ENCODE results near the gene PCDH17.

PCDH17 gene

DNA sequence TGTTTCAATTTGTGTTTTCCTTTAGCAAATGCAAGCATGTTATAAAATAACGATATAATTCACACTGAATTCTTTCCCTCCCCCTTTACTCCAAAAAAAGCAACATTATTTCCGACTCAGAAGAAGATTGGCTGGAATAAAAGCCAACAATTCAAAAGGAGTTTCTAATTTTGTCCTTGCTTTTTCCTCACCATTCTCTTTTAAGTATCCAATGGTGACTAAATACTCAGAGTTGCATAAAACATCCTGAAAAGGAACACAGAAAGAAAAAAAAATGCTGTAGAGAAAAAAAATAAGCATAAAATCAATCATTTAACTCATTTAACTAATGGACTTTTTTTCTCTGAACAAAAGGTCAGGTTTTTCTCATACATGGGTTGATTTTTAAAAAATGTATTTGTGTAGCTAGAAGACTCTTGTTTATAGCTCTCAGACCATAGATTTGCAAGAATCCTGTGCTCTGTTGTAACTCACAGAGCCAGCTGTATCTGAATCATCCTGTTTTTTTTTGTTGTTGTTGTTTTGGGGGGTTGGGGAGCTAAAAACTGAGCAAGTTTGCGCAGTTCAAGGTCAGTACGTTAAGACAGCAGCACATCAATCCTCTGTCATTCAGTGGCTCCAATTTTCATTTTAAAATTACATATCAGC, 108.1 kb downstream of the PCDH17 start:
- DNase-seq (ENCODE audit: low read depth): no peak

GRCh38 chr13:57740719-57741118, 109.2 kb downstream of the PCDH17 start:
- no peak for DNase-seq (ENCODE audit: low read depth)

GRCh38 chr13:57748096-57748495, 116.6 kb downstream of the PCDH17 start:
- DNase-seq (ENCODE audit: low read depth): no peak

DNA sequence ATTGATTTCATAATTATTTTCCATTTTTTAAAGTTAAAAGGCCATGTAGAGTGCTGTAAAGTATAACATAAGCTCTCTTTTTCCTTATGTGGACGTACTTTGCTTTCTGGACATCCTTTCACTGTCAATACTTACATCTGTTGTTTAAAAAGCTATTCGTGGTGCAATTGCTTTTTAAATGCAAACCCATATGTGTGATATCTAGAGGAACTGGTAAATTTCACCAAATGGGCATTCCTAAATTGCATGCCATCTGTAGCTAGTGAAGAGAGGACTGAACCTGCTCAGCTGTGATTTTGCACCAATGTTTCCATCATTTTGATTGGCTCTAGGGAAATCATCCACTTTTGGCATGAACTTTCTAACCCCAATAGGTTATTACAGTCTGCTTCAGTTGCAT, 129.4 kb downstream of the PCDH17 start:
- no peak for DNase-seq (ENCODE audit: low read depth)

- DNase-seq (ENCODE audit: low read depth): no peak
These were observed 132.1 kb downstream of the PCDH17 start for GRCh38 chr13:57763689-57764088.

All from T-helper 22 cell (primary cell).